Left lung (tissue), 10 donors: ENCODE results near the gene PLA2G4C. TPM values are rescaled to one million over a fixed set of nuclear protein-coding genes. Genes with fewer than 3 reads are reported as not detected.

ENCODE experiments used
- ATAC-seq: fragments of 200-7000 bp; cut with Tn5 transposase; one replicate; pipeline ENCODE4 v1.9.1; 2020; ENCODE audit warnings: moderate library complexity
- DNase-seq, 4 donors: peaks; one replicate each; pipeline ENCODE4 v3.0.0-alpha.2; 2013 to 2020
- H3K27ac ChIP-seq, 2 donors: fragments of 200-600 bp; sonication (generic) in 1 of 2; one replicate each; pipeline versions ENCODE4 v1.5.0 to v1.8.0; 2020 to 2021
- H3K27me3 ChIP-seq, 2 donors: fragments of 200-600 bp; sonication (generic) in 1 of 2; one replicate each; pipeline versions ENCODE4 v1.5.0 to v1.8.0; 2020 to 2021
- H3K36me3 ChIP-seq, 2 donors: fragments of 200-600 bp; sonication (generic) in 1 of 2; one replicate each; pipeline versions ENCODE4 v1.5.0 to v1.8.0; 2020 to 2021
- H3K4me1 ChIP-seq, 2 donors: fragments of 200-600 bp; one replicate each; pipeline ENCODE4 v1.8.0; 2021
- H3K4me3 ChIP-seq, 2 donors: fragments of 200-600 bp; sonication (generic) in 1 of 2; one replicate each; pipeline versions ENCODE4 v1.5.0 to v1.8.0; 2020 to 2021; ENCODE audit warnings: mild to moderate bottlenecking in 1 of 2
- H3K9me3 ChIP-seq, 2 donors: fragments of 200-600 bp; sonication (generic) in 1 of 2; one replicate each; pipeline versions ENCODE4 v1.5.0 to v1.8.0; 2020 to 2021
- CTCF ChIP-seq, 2 donors: fragments of 200-600 bp; sonication (generic) in 1 of 2; IDR thresholded peaks; one replicate each; pipeline versions ENCODE4 v1.5.0 to v1.8.0; 2021; ENCODE audit warnings: antibody characterized with exemption in 2 of 2
- intact Hi-C, 2 donors: fragments of 100-400 bp; cut with DNase I; formaldehyde crosslinking; loops; one replicate each; pipeline versions ENCODE4 v1.11.2 to v1.14.2; 2022
- polyA plus RNA-seq, 6 donors: library from polyadenylated mRNA; unstranded; fragments of 120-200 nt; gene quantifications; one replicate each; pipeline ENCODE4 v1.2.1, GENCODE V29; 2013; ENCODE audit not compliant: insufficient read length in 6 of 6
- total RNA-seq, 2 donors: library from RNA; stranded (reverse); fragmentation: NEBNext Ultra II Directional; extraction: Animal tissue kit (Norgen Biotek cat#: 25700); gene quantifications; one replicate each; pipeline ENCODE4 v1.2.1, GENCODE V29; 2021
- donor health status: DM: no; HTN: yes; CAD: no.
- donor health status: DM: no; HTN: no; CAD: no.

Gene PLA2G4C
- total and polyA plus RNA-seq, 8 donors, result 6.6 to 17.3 (median 10.7) TPM

DNA sequence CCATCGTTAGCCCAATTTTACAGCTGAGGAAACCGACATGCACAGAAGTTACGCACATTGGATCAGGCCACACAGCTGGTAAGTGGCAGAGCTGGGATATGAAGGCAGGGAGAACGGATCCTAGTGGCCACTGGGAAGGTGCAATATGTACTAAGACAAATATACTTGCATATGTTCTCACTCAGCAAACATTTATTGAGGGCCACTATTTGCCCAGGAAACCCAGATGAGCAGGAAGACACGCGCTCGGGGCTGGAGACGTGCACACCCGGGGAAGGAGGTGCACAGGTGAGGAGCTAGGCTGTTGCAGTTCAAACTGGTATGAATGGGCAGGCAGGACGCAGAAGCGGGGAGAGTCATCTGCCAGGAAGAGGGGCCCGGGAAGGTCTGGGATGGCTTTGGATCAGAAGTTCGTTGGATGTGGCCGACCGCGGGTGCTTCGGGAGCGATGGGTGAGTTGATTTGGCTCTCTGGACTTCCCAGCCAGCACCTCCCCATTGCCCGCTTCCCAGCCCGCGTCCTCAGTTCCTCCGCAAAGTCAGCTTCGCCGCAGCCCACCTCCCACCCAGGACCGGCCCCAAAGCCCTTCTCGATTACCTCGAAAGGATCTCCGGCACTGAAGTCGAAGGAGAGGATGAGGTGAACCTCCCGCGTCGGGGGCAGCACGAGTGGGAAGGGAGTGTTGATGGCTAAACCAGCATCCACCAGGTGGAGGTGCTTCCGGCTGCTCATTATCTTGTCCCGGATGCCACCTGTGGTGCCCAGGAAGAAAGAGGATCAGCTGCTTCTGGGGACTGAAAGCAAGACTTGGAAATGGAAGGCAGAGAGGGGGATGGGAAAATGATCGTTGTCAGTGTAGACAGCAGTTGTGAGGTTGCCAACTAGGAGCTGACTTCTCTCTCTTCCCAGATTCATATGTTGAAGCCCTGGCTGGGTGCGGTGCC lies 48.9 kb downstream of the PLA2G4C start:
- DNase-seq (no peak), ATAC-seq (no peak)
- Histone ChIP-seq H3K27me3 (peaks cover 0 to 8% of the 10 kb centered on the region in 2 donors), H3K27ac (no peak overlapping the region), H3K4me3 (no peak overlapping the region), H3K4me1 (no peaks in the 10 kb centered on the region), H3K36me3 (no peaks in the 10 kb centered on the region), H3K9me3 (no peaks in the 10 kb centered on the region)
- no peak for TF ChIP-seq CTCF (IDR thresholded peaks at IDR 0.05)
- intact Hi-C loops, result no loop called here

GRCh38 chr19:48060381-48060780 lies 50.2 kb downstream of the PLA2G4C start:
- H3K36me3 ChIP-seq, result no peaks in the 10 kb centered on the region
- no peaks in the 10 kb centered on the region for H3K9me3 ChIP-seq
- intact Hi-C loops, result no loop called here
- TF ChIP-seq CTCF (IDR thresholded peaks at IDR 0.05), result no peak
- H3K27me3 ChIP-seq, result peaks cover 0 to 8% of the 10 kb centered on the region in 2 donors
- H3K27ac ChIP-seq, result no peak overlapping the region
- no peaks in the 10 kb centered on the region for H3K4me1 ChIP-seq
- H3K4me3 ChIP-seq, result no peak overlapping the region
- ATAC-seq (no peak), DNase-seq (no peak)

DNA sequence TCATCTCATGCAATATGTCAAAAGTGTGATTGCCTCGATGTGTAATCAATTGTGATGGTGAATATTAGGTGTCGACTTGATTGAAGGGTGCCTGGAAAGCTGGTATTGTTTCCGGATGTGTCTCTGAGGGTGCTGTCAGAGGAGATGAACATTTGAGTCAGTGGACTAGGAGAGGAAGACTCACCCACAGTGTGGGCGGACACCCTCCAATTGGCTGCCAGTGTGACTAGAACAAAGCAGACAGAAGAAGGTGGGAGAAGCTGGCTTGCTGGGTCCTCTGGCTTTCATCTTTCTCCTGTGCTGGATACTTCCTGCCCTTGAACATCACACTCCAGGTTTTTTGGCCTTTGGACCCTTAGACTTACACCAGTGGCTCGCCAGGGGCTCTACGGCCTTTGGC lies 51.3 kb downstream of the PLA2G4C start:
- TF ChIP-seq CTCF (IDR thresholded peaks at IDR 0.05), result no peak
- DNase-seq, result no peak
- intact Hi-C loops, result no loop called here
- no peak for ATAC-seq
- H3K4me1 ChIP-seq, result no peaks in the 10 kb centered on the region
- peaks cover 0 to 8% of the 10 kb centered on the region in 2 donors for H3K27me3 ChIP-seq
- H3K4me3 ChIP-seq, result no peak overlapping the region
- H3K27ac ChIP-seq, result no peak overlapping the region
- H3K36me3 ChIP-seq, result no peaks in the 10 kb centered on the region
- H3K9me3 ChIP-seq, result no peaks in the 10 kb centered on the region

DNA sequence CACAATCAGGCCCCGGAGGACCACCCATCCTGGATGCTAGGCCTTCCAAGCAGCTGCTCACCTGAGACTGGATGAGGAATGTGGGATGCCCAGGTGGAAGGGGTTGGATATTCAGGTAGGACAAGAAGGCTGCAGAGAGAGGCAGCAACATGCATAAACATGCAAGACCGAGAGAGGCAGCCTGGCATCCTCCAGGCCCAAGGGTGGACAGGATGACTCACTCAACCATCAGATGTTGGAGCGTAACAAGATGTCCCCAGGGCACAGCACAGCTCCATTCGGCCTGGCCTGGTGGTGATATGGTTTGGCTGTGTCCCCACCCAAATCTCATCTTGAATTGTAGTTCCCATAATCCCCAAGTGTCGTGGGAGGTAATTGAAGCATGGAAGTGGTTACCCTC lies 56.8 kb downstream of the PLA2G4C start:
- DNase-seq, result no peak
- Histone ChIP-seq H3K27me3 (no peaks in the 10 kb centered on the region), H3K4me1 (no peaks in the 10 kb centered on the region), H3K9me3 (peaks cover 0 to 2% of the 10 kb centered on the region in 2 donors), H3K36me3 (no peaks in the 10 kb centered on the region), H3K4me3 (no peak overlapping the region), H3K27ac (no peak overlapping the region)
- ATAC-seq, result no peak
- TF ChIP-seq CTCF (IDR thresholded peaks at IDR 0.05), result no peak
- intact Hi-C loops, result no loop called here

DNA sequence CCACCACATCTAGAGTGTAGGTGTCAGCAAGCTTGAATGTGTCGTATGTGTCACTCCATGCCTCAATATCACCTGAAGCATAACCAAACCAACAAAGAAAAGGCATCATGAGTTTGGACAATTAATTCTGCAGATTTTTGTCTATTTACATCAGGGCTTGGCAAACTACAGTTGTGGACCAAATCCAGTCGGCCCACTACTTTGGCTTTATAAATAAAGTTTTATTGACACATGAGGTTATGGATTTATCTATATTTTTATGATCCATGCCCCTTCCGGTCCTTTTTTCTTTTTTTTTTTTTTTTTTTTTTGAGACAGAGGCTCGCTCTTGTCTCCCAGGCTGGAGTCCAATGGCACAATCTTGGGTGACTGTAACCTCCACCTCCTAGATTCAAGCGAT lies 57.5 kb downstream of the PLA2G4C start:
- Histone ChIP-seq H3K27ac (no peak overlapping the region), H3K9me3 (peaks cover 0 to 2% of the 10 kb centered on the region in 2 donors), H3K4me1 (no peaks in the 10 kb centered on the region), H3K36me3 (no peaks in the 10 kb centered on the region), H3K27me3 (no peaks in the 10 kb centered on the region), H3K4me3 (no peak overlapping the region)
- no peak for ATAC-seq
- DNase-seq, result no peak
- no peak for TF ChIP-seq CTCF (IDR thresholded peaks at IDR 0.05)
- intact Hi-C loops, result no loop called here
